HepG2 (cell line): ENCODE data around the gene TFB1M. TPM values are rescaled to one million over a fixed set of nuclear protein-coding genes. Genes with fewer than 3 reads are reported as not detected.
A peak's percentile ranks its signal among the peaks of the same experiment; 100 is the strongest.

Experiments used
- ATAC-seq: fragments of 200-7000 bp; cut with Tn5 transposase; 3 replicates; pipeline ENCODE4 v1.9.1; 2020; ENCODE audit warnings: mild to moderate bottlenecking, moderate library complexity
- BruUV-seq: library from RNA; stranded (reverse); fragments of 400-500 nt; replicated peaks from 2 replicates; lab custom pipeline; 2021; lab: Mats Ljungman, UMichigan
- CTCF ChIA-PET: fragments of 300-600 bp; formaldehyde crosslinking; extraction: SDS; loops from one replicate; lab custom pipeline; 2021; ENCODE audit warnings: low total read pairs, inconsistent platforms, low intra/inter-chr PET ratio; lab: Yijun Ruan, JAX
- POLR2A ChIA-PET: fragments of 350-600 bp; sonication (Branson Sonifier 250); formaldehyde crosslinking; loops from one replicate; lab custom pipeline; 2020; ENCODE audit warnings: antibody characterized with exemption, inconsistent platforms; lab: Yijun Ruan, JAX
- DNase-seq: peaks from one replicate; pipeline ENCODE4 v3.0.0-alpha.2; 2015; ENCODE audit warnings: low spot score
- FAIRE-seq: peaks from 3 replicates; lab custom pipeline; 2011; peaks lifted over from hg19 to GRCh38; lab: Jason Lieb, UNC
- H2AFZ ChIP-seq: one replicate; pipeline ENCODE4 v1.6.1; 2011; ENCODE audit warnings: low read length, inconsistent platforms
- H3K27ac ChIP-seq: fragments of 300-600 bp; 3 replicates; pipeline ENCODE4 v1.8.0; 2011; ENCODE audit warnings: mixed run types, mild to moderate bottlenecking, mixed read lengths, low read length, inconsistent platforms; ENCODE audit not compliant: insufficient read depth; ENCODE audit errors: extremely low read length
- H3K27me3 ChIP-seq, 2 experiments: fragments of 200-600 bp in 1 of 2; 2 replicates in 1 of 2; 3 replicates in 1 of 2; pipeline versions ENCODE4 v1.6.0 to v1.8.0; 2011; ENCODE audit warnings: low read length in 2 of 2, mild to moderate bottlenecking in 2 of 2, moderate library complexity in 2 of 2, inconsistent platforms in 1 of 2; ENCODE audit not compliant: insufficient read depth in 2 of 2, control insufficient read depth in 1 of 2
- H3K36me3 ChIP-seq, 2 experiments: fragments of 200-600 bp in 1 of 2; replicated peaks in 1 of 2; 2 replicates in 1 of 2; 3 replicates in 1 of 2; pipeline versions ENCODE4 v1.5.1 to v1.8.0; 2011; ENCODE audit warnings: low read length in 2 of 2, inconsistent platforms in 1 of 2; ENCODE audit not compliant: insufficient read depth in 2 of 2, control insufficient read depth in 1 of 2
- H3K4me1 ChIP-seq: 2 replicates; pipeline ENCODE4 v1.5.1; 2012; ENCODE audit warnings: low read length, inconsistent platforms; ENCODE audit not compliant: insufficient read depth
- H3K4me2 ChIP-seq: 2 replicates; pipeline ENCODE4 v1.6.0; 2011; ENCODE audit warnings: low read depth, low read length, inconsistent platforms
- H3K4me3 ChIP-seq, 3 experiments: fragments of 200-600 bp in 1 of 3; sonication (generic), shearing (Covaris generic) in 1 of 3; replicated peaks in 1 of 3; 2 replicates each; pipeline ENCODE4 v1.5.1; 2011 to 2016; ENCODE audit warnings: low read length in 3 of 3, inconsistent platforms in 2 of 3, low read depth in 2 of 3, mild to moderate bottlenecking in 2 of 3, control low read depth in 1 of 3, mixed read lengths in 1 of 3; ENCODE audit not compliant: insufficient read depth in 1 of 3
- H3K79me2 ChIP-seq: one replicate; pipeline ENCODE4 v1.6.1; 2011; ENCODE audit warnings: low read length, inconsistent platforms; ENCODE audit not compliant: insufficient read depth
- H3K9ac ChIP-seq: 2 replicates; pipeline ENCODE4 v1.6.0; 2011; ENCODE audit warnings: mild to moderate bottlenecking, low read depth, low read length, inconsistent platforms; ENCODE audit not compliant: insufficient read depth
- H3K9me3 ChIP-seq: 2 replicates; pipeline ENCODE4 v1.5.1; 2012; ENCODE audit warnings: mild to moderate bottlenecking, low read length
- H4K20me1 ChIP-seq: 2 replicates; pipeline ENCODE4 v1.6.0; 2011; ENCODE audit warnings: inconsistent platforms, mild to moderate bottlenecking, low read length, moderate library complexity; ENCODE audit not compliant: insufficient read depth
- CTCF ChIP-seq: sonication (generic); formaldehyde crosslinking; IDR thresholded peaks from 2 replicates; pipeline ENCODE4 v1.5.0; 2020; ENCODE audit warnings: mild to moderate bottlenecking, missing genetic modification reagents, moderate library complexity
- FIP1L1 ChIP-seq: fragments of 200-400 bp; formaldehyde crosslinking; IDR thresholded peaks from 2 replicates; pipeline ENCODE4 v1.6.1; 2018; ENCODE audit warnings: low read depth, mild to moderate bottlenecking, low read length, moderate library complexity, borderline replicate concordance; ENCODE audit not compliant: insufficient read depth
- MED1 ChIP-seq: sonication (generic); formaldehyde crosslinking; IDR thresholded peaks from 2 replicates; pipeline ENCODE4 v1.4.0; 2020; ENCODE audit warnings: missing genetic modification reagents
- MEF2D ChIP-seq: sonication (generic); formaldehyde crosslinking; IDR thresholded peaks from 2 replicates; pipeline ENCODE4 v1.5.1; 2020; ENCODE audit warnings: mild to moderate bottlenecking, missing genetic modification reagents
- PHF21A ChIP-seq: sonication (generic); formaldehyde crosslinking; IDR thresholded peaks from 2 replicates; pipeline ENCODE4 v1.5.0; 2020; ENCODE audit warnings: mild to moderate bottlenecking, missing genetic modification reagents
- RBFOX2 ChIP-seq: fragments of 200-400 bp; formaldehyde crosslinking; IDR thresholded peaks from 2 replicates; pipeline ENCODE4 v1.6.1; 2017; ENCODE audit warnings: low read depth, mild to moderate bottlenecking, low read length
- RBM22 ChIP-seq: fragments of 200-400 bp; formaldehyde crosslinking; optimal IDR thresholded peaks from 2 replicates; pipeline ENCODE3; 2017; ENCODE audit warnings: mild to moderate bottlenecking, low read length, moderate library complexity
- STAG1 ChIP-seq: sonication (generic); formaldehyde crosslinking; IDR thresholded peaks from 2 replicates; pipeline ENCODE4 v1.4.0; 2020; ENCODE audit warnings: missing genetic modification reagents
- ZNF138 ChIP-seq: sonication (generic); formaldehyde crosslinking; IDR thresholded peaks from 2 replicates; pipeline ENCODE4 v1.5.0; 2020; ENCODE audit warnings: mild to moderate bottlenecking, low read depth, missing genetic modification reagents
- ZNF292 ChIP-seq: sonication (generic); formaldehyde crosslinking; IDR thresholded peaks from 2 replicates; pipeline ENCODE4 v1.8.1; 2022; ENCODE audit warnings: mild to moderate bottlenecking, low read depth, missing genetic modification reagents, borderline replicate concordance
- ZNF383 ChIP-seq: sonication (generic); formaldehyde crosslinking; IDR thresholded peaks from 2 replicates; pipeline ENCODE4 v1.4.0; 2020; ENCODE audit warnings: missing genetic modification reagents, mild to moderate bottlenecking, borderline replicate concordance
- ZNF580 ChIP-seq: IDR thresholded peaks from 2 replicates; pipeline ENCODE4 v1.6.1; 2016; ENCODE audit warnings: low read depth, borderline replicate concordance
- ZNF772 ChIP-seq: sonication (generic); formaldehyde crosslinking; IDR thresholded peaks from 2 replicates; pipeline ENCODE4 v1.5.0; 2020; ENCODE audit warnings: mild to moderate bottlenecking, missing genetic modification reagents
- ZSCAN31 ChIP-seq: sonication (generic); formaldehyde crosslinking; IDR thresholded peaks from 2 replicates; pipeline ENCODE4 v1.5.0; 2020; ENCODE audit warnings: low read depth, mild to moderate bottlenecking, missing genetic modification reagents
- WGBS: methylation state at CpG from one replicate; pipeline ENCODE4 v1.1.6; 2017; ENCODE audit warnings: low lambda C conversion rate; 5-methylcytosine and 5-hydroxymethylcytosine counted together
- in situ Hi-C: cut with HindIII; loops from 2 replicates; pipeline ENCODE4 v1.10.0; 2017; ENCODE audit warnings: low pct_unique_long_range_greater_than_20kb; ENCODE audit not compliant: extremely low pct_ligation_motif_present
- intact Hi-C: fragments of 100-400 bp; cut with micrococcal nuclease; formaldehyde crosslinking; loops from one replicate; pipeline ENCODE4 v1.10.0; 2022; ENCODE audit not compliant: unreplicated experiment
- polyA plus RNA-seq, 8 experiments: library from polyadenylated mRNA; depleted of rRNA in 3 of 8; stranded (reverse) in 7 of 8; unstranded in 1 of 8; fragments of >200 nt; fragmentation: Illumina TruSeq in 4 of 8; extraction: Trizol in 4 of 8; gene quantifications; 2 replicates each; pipeline versions ENCODE4 v1.2.1 to v1.2.3, GENCODE V29; 2011 to 2016; ENCODE audit warnings: low read depth in 4 of 8, missing spikeins in 1 of 8, mixed read lengths in 1 of 8; ENCODE audit not compliant: insufficient read depth in 1 of 8
- total RNA-seq, 5 experiments: library from RNA; depleted of rRNA; stranded (reverse); fragments of >200 nt; fragmentation: Illumina TruSeq; extraction: Trizol; gene quantifications; 2 replicates each; pipeline ENCODE4 v1.2.3, GENCODE V29; 2016; ENCODE audit warnings: low read depth in 1 of 5
- TF ChIP-seq, protein P1 (sequence below): sonication (generic); formaldehyde crosslinking; IDR thresholded peaks from 2 replicates; pipeline ENCODE4 v1.8.1; 2023; ENCODE audit warnings: missing genetic modification reagents, inconsistent platforms, borderline replicate concordance
- TF ChIP-seq, protein P2 (sequence below): sonication (generic); formaldehyde crosslinking; IDR thresholded peaks from 2 replicates; pipeline ENCODE4 v1.5.0; 2020; ENCODE audit warnings: mild to moderate bottlenecking, missing genetic modification reagents

TFB1M gene
- total and polyA plus RNA-seq, 2 of the 13 experiments (the other 11 are each of a cell fraction or from before 2014, with no cell fraction given), result 91.4 to 122 TPM

DNA sequence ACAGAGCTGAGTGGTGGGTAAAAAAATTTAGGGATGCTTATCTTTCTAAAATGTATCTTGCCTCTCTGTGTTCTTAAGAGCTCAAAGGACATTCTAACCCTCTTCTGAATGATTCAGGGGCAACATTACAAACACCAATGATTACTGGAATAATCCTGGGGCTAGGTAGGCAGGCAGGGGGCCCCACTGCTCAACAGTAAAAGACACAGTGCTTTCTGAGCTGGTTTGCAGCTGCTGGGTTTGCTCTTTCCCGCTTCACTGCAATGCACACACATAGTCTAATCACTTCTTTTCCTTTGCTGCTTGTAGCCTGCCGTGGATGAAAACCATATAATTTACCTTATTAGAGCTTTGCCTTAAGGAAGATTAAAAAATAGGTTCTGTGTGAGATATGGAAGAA lies 26.5 kb downstream of the TFB1M start:
- in situ Hi-C loops (no loop called here), intact Hi-C loops (no loop called here)
- H3K4me3 ChIP-seq, result no peak overlapping the region
- no peak overlapping the region for H2AFZ ChIP-seq
- FAIRE-seq (no peak), ATAC-seq (peak; percentile 47), DNase-seq (no peak)
- no peak overlapping the region for H3K4me2 ChIP-seq
- ChIA-PET CTCF (no interaction called here), POLR2A (no interaction called here)
- no peak overlapping the region for H3K27ac ChIP-seq
- H3K4me1 ChIP-seq, result no peaks in the 10 kb centered on the region
- H3K79me2 ChIP-seq, result peaks cover 24% of the 10 kb centered on the region
- H3K9ac ChIP-seq, result no peak overlapping the region
- H3K36me3 ChIP-seq, result peaks cover 31 to 82% of the 10 kb centered on the region in 2 experiments
- WGBS, result 96% methylated on average over 2 of the region's 2 CpGs
- peaks cover 4% of the 10 kb centered on the region; the same call in 1 of the 2 replicates for H4K20me1 ChIP-seq
- TF ChIP-seq ZSCAN31 (CRISPR knock-in tag) (no peak), ZNF580 (no peak), CTCF (CRISPR knock-in tag) (peak; percentile 54), RBM22 (peak; percentile 54), ZNF383 (CRISPR knock-in tag) (no peak), ZNF138 (CRISPR knock-in tag) (no peak), FIP1L1 (no peak), PHF21A (CRISPR knock-in tag) (no peak), STAG1 (peak; percentile 60), RBFOX2 (0 out of 2 replicates have a peak, but pooled peaks have one; percentile 24), MED1 (CRISPR knock-in tag) (no peak), MEF2D (CRISPR knock-in tag) (no peak), ZNF772 (CRISPR knock-in tag) (no peak), ZNF292 (no peak)
- TF ChIP-seq, protein P1, sequence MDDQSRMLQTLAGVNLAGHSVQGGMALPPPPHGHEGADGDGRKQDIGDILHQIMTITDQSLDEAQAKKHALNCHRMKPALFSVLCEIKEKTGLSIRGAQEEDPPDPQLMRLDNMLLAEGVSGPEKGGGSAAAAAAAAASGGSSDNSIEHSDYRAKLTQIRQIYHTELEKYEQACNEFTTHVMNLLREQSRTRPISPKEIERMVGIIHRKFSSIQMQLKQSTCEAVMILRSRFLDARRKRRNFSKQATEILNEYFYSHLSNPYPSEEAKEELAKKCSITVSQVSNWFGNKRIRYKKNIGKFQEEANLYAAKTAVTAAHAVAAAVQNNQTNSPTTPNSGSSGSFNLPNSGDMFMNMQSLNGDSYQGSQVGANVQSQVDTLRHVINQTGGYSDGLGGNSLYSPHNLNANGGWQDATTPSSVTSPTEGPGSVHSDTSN (CRISPR knock-in tag), result no peak
- TF ChIP-seq, protein P2, sequence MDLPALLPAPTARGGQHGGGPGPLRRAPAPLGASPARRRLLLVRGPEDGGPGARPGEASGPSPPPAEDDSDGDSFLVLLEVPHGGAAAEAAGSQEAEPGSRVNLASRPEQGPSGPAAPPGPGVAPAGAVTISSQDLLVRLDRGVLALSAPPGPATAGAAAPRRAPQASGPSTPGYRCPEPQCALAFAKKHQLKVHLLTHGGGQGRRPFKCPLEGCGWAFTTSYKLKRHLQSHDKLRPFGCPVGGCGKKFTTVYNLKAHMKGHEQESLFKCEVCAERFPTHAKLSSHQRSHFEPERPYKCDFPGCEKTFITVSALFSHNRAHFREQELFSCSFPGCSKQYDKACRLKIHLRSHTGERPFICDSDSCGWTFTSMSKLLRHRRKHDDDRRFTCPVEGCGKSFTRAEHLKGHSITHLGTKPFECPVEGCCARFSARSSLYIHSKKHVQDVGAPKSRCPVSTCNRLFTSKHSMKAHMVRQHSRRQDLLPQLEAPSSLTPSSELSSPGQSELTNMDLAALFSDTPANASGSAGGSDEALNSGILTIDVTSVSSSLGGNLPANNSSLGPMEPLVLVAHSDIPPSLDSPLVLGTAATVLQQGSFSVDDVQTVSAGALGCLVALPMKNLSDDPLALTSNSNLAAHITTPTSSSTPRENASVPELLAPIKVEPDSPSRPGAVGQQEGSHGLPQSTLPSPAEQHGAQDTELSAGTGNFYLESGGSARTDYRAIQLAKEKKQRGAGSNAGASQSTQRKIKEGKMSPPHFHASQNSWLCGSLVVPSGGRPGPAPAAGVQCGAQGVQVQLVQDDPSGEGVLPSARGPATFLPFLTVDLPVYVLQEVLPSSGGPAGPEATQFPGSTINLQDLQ (CRISPR knock-in tag), result no peak
- no peaks in the 10 kb centered on the region for H3K27me3 ChIP-seq
- BruUV-seq, result no TSS peak
- H3K9me3 ChIP-seq, result no peaks in the 10 kb centered on the region
